HCT116 (cell line): ENCODE results near the gene MBD1.

Source experiments
- CEBPB ChIP-seq: IDR thresholded peaks from 2 replicates; pipeline ENCODE4 v1.6.1; 2012; ENCODE audit warnings: low read depth
- CTCF ChIP-seq, 3 experiments: fragments of 200-600 bp in 1 of 3; sonication (generic) in 1 of 3; IDR thresholded peaks in 2 of 3; conservative IDR thresholded peaks in 1 of 3; 2 replicates each; pipeline ENCODE4 v1.5.1; 2012 to 2017; ENCODE audit warnings: low read depth in 2 of 3, low read length in 2 of 3, antibody characterized with exemption in 1 of 3, borderline replicate concordance in 1 of 3, control low read depth in 1 of 3, mild to moderate bottlenecking in 1 of 3, mixed read lengths in 1 of 3, mixed run types in 1 of 3, moderate library complexity in 1 of 3; ENCODE audit not compliant: insufficient read depth in 1 of 3
- EGR1 ChIP-seq: IDR thresholded peaks from 2 replicates; pipeline ENCODE4 v1.6.1; 2012; ENCODE audit warnings: low read depth
- EZH2phosphoT487 ChIP-seq: fragments of 200-600 bp; IDR thresholded peaks from 2 replicates; pipeline ENCODE4 v1.6.1; 2018; ENCODE audit warnings: antibody characterized with exemption, borderline replicate concordance
- FOSL1 ChIP-seq: IDR thresholded peaks from 2 replicates; pipeline ENCODE4 v1.6.1; 2012; ENCODE audit warnings: low read depth
- JUND ChIP-seq: IDR thresholded peaks from 2 replicates; pipeline ENCODE4 v1.6.1; 2012
- MAX ChIP-seq: IDR thresholded peaks from 2 replicates; pipeline ENCODE4 v1.6.1; 2012
- POLR2A ChIP-seq: IDR thresholded peaks from 2 replicates; pipeline ENCODE4 v1.7.0; 2011; ENCODE audit warnings: borderline replicate concordance; ENCODE audit not compliant: insufficient read depth, insufficient read length; ENCODE audit errors: extremely low read depth
- RAD21 ChIP-seq: IDR thresholded peaks from 2 replicates; pipeline ENCODE4 v1.6.1; 2012; ENCODE audit warnings: low read depth, mild to moderate bottlenecking
- SP1 ChIP-seq: IDR thresholded peaks from 2 replicates; pipeline ENCODE4 v1.6.1; 2012; ENCODE audit warnings: low read depth
- YY1 ChIP-seq: IDR thresholded peaks from 2 replicates; pipeline ENCODE4 v1.6.1; 2011; ENCODE audit warnings: low read length, low read depth, moderate library complexity, mild to moderate bottlenecking; ENCODE audit not compliant: insufficient replicate concordance; ENCODE audit errors: extremely low read depth
- ZBTB33 ChIP-seq: IDR thresholded peaks from 2 replicates; pipeline ENCODE4 v1.6.1; 2011; ENCODE audit warnings: mild to moderate bottlenecking, low read length, moderate library complexity; ENCODE audit not compliant: insufficient replicate concordance; ENCODE audit errors: extremely low read depth
- TF ChIP-seq, protein P1 (sequence below): IDR thresholded peaks from 2 replicates; pipeline ENCODE4 v1.6.1; 2012; ENCODE audit warnings: low read depth
- TF ChIP-seq, protein P2 (sequence below): IDR thresholded peaks from 2 replicates; pipeline ENCODE4 v1.6.1; 2012

- no peak for TF ChIP-seq CEBPB
- TF ChIP-seq SP1: no peak
- no peak for TF ChIP-seq POLR2A
- TF ChIP-seq, protein P1, sequence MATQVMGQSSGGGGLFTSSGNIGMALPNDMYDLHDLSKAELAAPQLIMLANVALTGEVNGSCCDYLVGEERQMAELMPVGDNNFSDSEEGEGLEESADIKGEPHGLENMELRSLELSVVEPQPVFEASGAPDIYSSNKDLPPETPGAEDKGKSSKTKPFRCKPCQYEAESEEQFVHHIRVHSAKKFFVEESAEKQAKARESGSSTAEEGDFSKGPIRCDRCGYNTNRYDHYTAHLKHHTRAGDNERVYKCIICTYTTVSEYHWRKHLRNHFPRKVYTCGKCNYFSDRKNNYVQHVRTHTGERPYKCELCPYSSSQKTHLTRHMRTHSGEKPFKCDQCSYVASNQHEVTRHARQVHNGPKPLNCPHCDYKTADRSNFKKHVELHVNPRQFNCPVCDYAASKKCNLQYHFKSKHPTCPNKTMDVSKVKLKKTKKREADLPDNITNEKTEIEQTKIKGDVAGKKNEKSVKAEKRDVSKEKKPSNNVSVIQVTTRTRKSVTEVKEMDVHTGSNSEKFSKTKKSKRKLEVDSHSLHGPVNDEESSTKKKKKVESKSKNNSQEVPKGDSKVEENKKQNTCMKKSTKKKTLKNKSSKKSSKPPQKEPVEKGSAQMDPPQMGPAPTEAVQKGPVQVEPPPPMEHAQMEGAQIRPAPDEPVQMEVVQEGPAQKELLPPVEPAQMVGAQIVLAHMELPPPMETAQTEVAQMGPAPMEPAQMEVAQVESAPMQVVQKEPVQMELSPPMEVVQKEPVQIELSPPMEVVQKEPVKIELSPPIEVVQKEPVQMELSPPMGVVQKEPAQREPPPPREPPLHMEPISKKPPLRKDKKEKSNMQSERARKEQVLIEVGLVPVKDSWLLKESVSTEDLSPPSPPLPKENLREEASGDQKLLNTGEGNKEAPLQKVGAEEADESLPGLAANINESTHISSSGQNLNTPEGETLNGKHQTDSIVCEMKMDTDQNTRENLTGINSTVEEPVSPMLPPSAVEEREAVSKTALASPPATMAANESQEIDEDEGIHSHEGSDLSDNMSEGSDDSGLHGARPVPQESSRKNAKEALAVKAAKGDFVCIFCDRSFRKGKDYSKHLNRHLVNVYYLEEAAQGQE: no peak
- no peak for TF ChIP-seq YY1
- no peak for TF ChIP-seq ZBTB33
- TF ChIP-seq CTCF (IDR thresholded peaks at IDR 0.05 in 2 of 3, conservative IDR thresholded peaks at IDR 0.05 in 1 of 3; ENCODE audit: borderline replicate concordance in 1 of 3, insufficient read depth in 1 of 3, low read depth in 2 of 3, low read length in 2 of 3): no peak
- TF ChIP-seq EGR1: no peak
- TF ChIP-seq MAX: no peak
- no peak for TF ChIP-seq FOSL1
- no peak for TF ChIP-seq RAD21
- TF ChIP-seq, protein P2, sequence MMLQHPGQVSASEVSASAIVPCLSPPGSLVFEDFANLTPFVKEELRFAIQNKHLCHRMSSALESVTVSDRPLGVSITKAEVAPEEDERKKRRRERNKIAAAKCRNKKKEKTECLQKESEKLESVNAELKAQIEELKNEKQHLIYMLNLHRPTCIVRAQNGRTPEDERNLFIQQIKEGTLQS: no peak
- TF ChIP-seq JUND: no peak
- TF ChIP-seq EZH2phosphoT487: no peak
These were observed 18.5 kb upstream of the MBD1 start for GRCh38 chr18:50299626-50300388.
